HCT116 (cell line): ENCODE results near the gene AGBL3. TPM values are rescaled to one million over a fixed set of nuclear protein-coding genes. Genes with fewer than 3 reads are reported as not detected.

Experiments
- ATAC-seq: fragments of 200-7000 bp; cut with Tn5 transposase; 2 replicates; pipeline ENCODE4 v1.9.1; 2020; ENCODE audit warnings: mild to moderate bottlenecking, moderate library complexity
- BruUV-seq: library from RNA; stranded (reverse); fragments of 400-500 nt; replicated peaks from 2 replicates; lab custom pipeline; 2021; lab: Mats Ljungman, UMichigan
- CTCF ChIA-PET: fragments of 300-600 bp; sonication (Branson Sonifier 250); formaldehyde crosslinking; loops from one replicate; lab custom pipeline; 2021; ENCODE audit warnings: antibody characterized with exemption; lab: Charles Lee
- POLR2A ChIA-PET: fragments of 300-600, 350-600 bp; sonication (Branson Sonifier 250); formaldehyde crosslinking; loops from one replicate; lab custom pipeline; 2021; ENCODE audit warnings: antibody characterized with exemption; lab: Charles Lee
- RAD21 ChIA-PET, 2 experiments: fragments of 300-600 bp; sonication (Branson Sonifier 250); formaldehyde crosslinking; loops; one replicate each; lab custom pipeline; 2023; ENCODE audit warnings: low total read pairs in 2 of 2; ENCODE audit not compliant: uncharacterized antibody in 2 of 2, unreplicated experiment in 2 of 2, low non-redundant PET in 1 of 2; lab: Charles Lee
- DNase-seq: peaks from one replicate; pipeline ENCODE4 v3.0.0-alpha.2; 2010; ENCODE audit warnings: low read depth, low spot score
- H2AFZ ChIP-seq: fragments of 200-600 bp; shearing (Covaris generic), sonication (generic); 2 replicates; pipeline ENCODE4 v1.6.1; 2017; ENCODE audit warnings: low read depth, mixed run types, mixed read lengths, antibody characterized with exemption, low read length; ENCODE audit not compliant: poor library complexity, severe bottlenecking
- H3K27ac ChIP-seq: 2 replicates; pipeline ENCODE4 v1.5.1; 2012; ENCODE audit warnings: low read depth, low read length
- H3K27me3 ChIP-seq: fragments of 200-600 bp; sonication (generic); 2 replicates; pipeline ENCODE4 v1.6.1; 2016; ENCODE audit warnings: mixed run types, low read length, mixed read lengths; ENCODE audit not compliant: insufficient read depth
- H3K36me3 ChIP-seq, 2 experiments: fragments of 200-500 bp in 1 of 2; fragments of 200-600 bp in 1 of 2; sonication (Bioruptor generic) in 1 of 2; sonication (generic) in 1 of 2; 2 replicates each; pipeline versions ENCODE4 v1.5.1 to v1.6.1; 2014 to 2016; ENCODE audit warnings: low read length in 2 of 2, inconsistent platforms in 1 of 2, mixed read lengths in 1 of 2, mixed run types in 1 of 2; ENCODE audit not compliant: insufficient read depth in 2 of 2, control insufficient read depth in 1 of 2
- H3K4me1 ChIP-seq, 2 experiments: fragments of 200-600 bp in 1 of 2; sonication (generic) in 1 of 2; 2 replicates each; pipeline versions ENCODE4 v1.5.1 to v1.6.1; 2012 to 2017; ENCODE audit warnings: low read length in 2 of 2, inconsistent platforms in 1 of 2, mild to moderate bottlenecking in 1 of 2, mixed read lengths in 1 of 2, mixed run types in 1 of 2, moderate library complexity in 1 of 2; ENCODE audit not compliant: insufficient read depth in 2 of 2, control insufficient read depth in 1 of 2
- H3K4me2 ChIP-seq: fragments of 200-600 bp; sonication (generic); 2 replicates; pipeline ENCODE4 v1.6.1; 2017; ENCODE audit warnings: mixed run types, low read length, mixed read lengths
- H3K4me3 ChIP-seq, 2 experiments: fragments of 200-600 bp in 1 of 2; sonication (generic) in 1 of 2; replicated peaks in 1 of 2; 2 replicates each; pipeline ENCODE4 v1.5.1; 2011 to 2016; ENCODE audit warnings: low read length in 2 of 2, control low read depth in 1 of 2, low read depth in 1 of 2, mild to moderate bottlenecking in 1 of 2, mixed read lengths in 1 of 2, mixed run types in 1 of 2
- H3K79me2 ChIP-seq: fragments of 200-600 bp; sonication (generic); 2 replicates; pipeline ENCODE4 v1.6.1; 2017; ENCODE audit warnings: mild to moderate bottlenecking, mixed run types, low read length, moderate library complexity, mixed read lengths; ENCODE audit not compliant: insufficient read depth
- H3K9ac ChIP-seq: fragments of 200-600 bp; sonication (generic); 2 replicates; pipeline ENCODE4 v1.6.1; 2016; ENCODE audit warnings: low read length, mixed read lengths
- H3K9me2 ChIP-seq: fragments of 200-600 bp; sonication (generic), shearing (Covaris generic); 2 replicates; pipeline ENCODE4 v1.6.1; 2017; ENCODE audit warnings: mixed run types, mild to moderate bottlenecking, moderate library complexity; ENCODE audit not compliant: insufficient read depth
- H3K9me3 ChIP-seq, 2 experiments: fragments of 200-500 bp in 1 of 2; fragments of 200-600 bp in 1 of 2; sonication (Bioruptor generic) in 1 of 2; sonication (generic) in 1 of 2; 2 replicates each; pipeline ENCODE4 v1.6.1; 2014 to 2017; ENCODE audit warnings: low read length in 2 of 2, mixed read lengths in 2 of 2, inconsistent platforms in 1 of 2, low read depth in 1 of 2, mild to moderate bottlenecking in 1 of 2, mixed run types in 1 of 2, moderate library complexity in 1 of 2; ENCODE audit not compliant: control insufficient read depth in 1 of 2, insufficient read depth in 1 of 2
- H4K20me1 ChIP-seq: fragments of 200-600 bp; sonication (generic), shearing (Covaris generic); 2 replicates; pipeline ENCODE4 v1.6.1; 2017; ENCODE audit warnings: mixed run types, mild to moderate bottlenecking, moderate library complexity; ENCODE audit not compliant: insufficient read depth
- ATF3 ChIP-seq: IDR thresholded peaks from 2 replicates; pipeline ENCODE4 v1.6.1; 2012
- EGR1 ChIP-seq: IDR thresholded peaks from 2 replicates; pipeline ENCODE4 v1.6.1; 2012; ENCODE audit warnings: low read depth
- ELF1 ChIP-seq: IDR thresholded peaks from 2 replicates; pipeline ENCODE4 v1.6.1; 2012; ENCODE audit warnings: low read depth, borderline replicate concordance
- FOSL1 ChIP-seq: IDR thresholded peaks from 2 replicates; pipeline ENCODE4 v1.6.1; 2012; ENCODE audit warnings: low read depth
- MAX ChIP-seq: IDR thresholded peaks from 2 replicates; pipeline ENCODE4 v1.6.1; 2012
- POLR2A ChIP-seq: IDR thresholded peaks from 2 replicates; pipeline ENCODE4 v1.7.0; 2011; ENCODE audit warnings: borderline replicate concordance; ENCODE audit not compliant: insufficient read depth, insufficient read length; ENCODE audit errors: extremely low read depth
- POLR2AphosphoS5 ChIP-seq: IDR thresholded peaks from 2 replicates; pipeline ENCODE4 v1.6.1; 2011; ENCODE audit warnings: mild to moderate bottlenecking, low read depth, low read length, moderate library complexity
- ZFX ChIP-seq: fragments of 450-650 bp; IDR thresholded peaks from 2 replicates; pipeline ENCODE4 v1.6.1; 2017
- ZNF274 ChIP-seq: fragments of 200-500 bp; sonication (Bioruptor generic); IDR thresholded peaks from 2 replicates; pipeline ENCODE4 v1.6.1; 2014; ENCODE audit warnings: mild to moderate bottlenecking, low read depth, low read length, inconsistent platforms
- intact Hi-C: fragments of 100-400 bp; cut with micrococcal nuclease; formaldehyde crosslinking; loops from 2 replicates; pipeline ENCODE4 v1.10.0; 2022
- total RNA-seq: library from RNA; stranded (reverse); gene quantifications from one replicate; pipeline ENCODE4 v1.2.1, GENCODE V29; 2021; ENCODE audit not compliant: unreplicated experiment

Gene AGBL3
- total RNA-seq, 1 experiment from 2014 or later = 1.9 TPM

DNA sequence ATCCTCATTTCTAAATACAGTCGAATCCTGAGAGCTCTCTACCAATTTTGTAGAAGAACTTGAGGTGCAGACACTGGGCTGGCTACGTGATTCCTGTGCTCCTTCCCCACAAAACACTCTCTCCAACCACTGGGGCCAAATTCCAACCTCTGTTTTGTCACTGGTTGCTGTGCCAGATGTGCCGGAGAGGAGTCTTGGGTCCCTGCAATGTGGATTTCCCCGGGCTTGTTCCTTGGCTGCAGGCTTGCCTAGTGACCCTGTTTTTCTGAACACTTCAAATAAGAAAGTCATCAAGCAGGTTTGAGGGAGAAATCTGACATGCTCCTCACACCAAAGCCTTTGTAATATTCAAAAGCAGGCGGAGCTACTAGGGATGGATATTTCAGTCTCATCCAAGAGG lies 44.4 kb upstream of the AGBL3 start:
- H3K4me3 ChIP-seq = no peak overlapping the region
- no peak for ATAC-seq
- H3K4me1 ChIP-seq = no peaks in the 10 kb centered on the region
- no peak overlapping the region for H3K9ac ChIP-seq
- TF ChIP-seq MAX = no peak
- no peak for TF ChIP-seq POLR2A
- no peak for TF ChIP-seq ZNF274
- TF ChIP-seq ZFX = no peak
- no peak for TF ChIP-seq ATF3
- TF ChIP-seq POLR2AphosphoS5 = no peak
- TF ChIP-seq EGR1 = no peak
- TF ChIP-seq FOSL1 = no peak
- no peak for TF ChIP-seq ELF1
- TF ChIP-seq, all 23 proteins: peak for 0
- no peaks in the 10 kb centered on the region for H3K79me2 ChIP-seq
- no TSS peak for BruUV-seq
- DNase-seq = no peak
- no peak overlapping the region for H3K4me2 ChIP-seq
- H4K20me1 ChIP-seq = no peaks in the 10 kb centered on the region
- POLR2A ChIA-PET = no interaction called here
- H3K27me3 ChIP-seq = no peaks in the 10 kb centered on the region
- no peaks in the 10 kb centered on the region for H3K9me2 ChIP-seq
- CTCF ChIA-PET = interaction anchor here (1.5 to 2.3 kb wide), 3 partner anchors 185 to 309 kb away, joined by 4 to 11 read pairs (median 5); no protein-coding TSS in a partner anchor
- H3K9me3 ChIP-seq = no peaks in the 10 kb centered on the region
- intact Hi-C loops = loop anchor here (5.0 to 10.0 kb wide), 2 partner anchors 65 to 507 kb away; no protein-coding TSS in a partner anchor
- RAD21 ChIA-PET = no interaction called here
- H3K36me3 ChIP-seq = no peaks in the 10 kb centered on the region
- no peak overlapping the region for H2AFZ ChIP-seq
- no peak overlapping the region for H3K27ac ChIP-seq
